NCI-H510A treated with DMSO at 0.1 percent for 48 hours (cell line): Measurements from ENCODE around the gene ST14.

Experiments
- DNase-seq: peaks from one replicate; lab custom pipeline; 2025; lab: John Stamatoyannopoulos, UW

ST14 gene

DNA sequence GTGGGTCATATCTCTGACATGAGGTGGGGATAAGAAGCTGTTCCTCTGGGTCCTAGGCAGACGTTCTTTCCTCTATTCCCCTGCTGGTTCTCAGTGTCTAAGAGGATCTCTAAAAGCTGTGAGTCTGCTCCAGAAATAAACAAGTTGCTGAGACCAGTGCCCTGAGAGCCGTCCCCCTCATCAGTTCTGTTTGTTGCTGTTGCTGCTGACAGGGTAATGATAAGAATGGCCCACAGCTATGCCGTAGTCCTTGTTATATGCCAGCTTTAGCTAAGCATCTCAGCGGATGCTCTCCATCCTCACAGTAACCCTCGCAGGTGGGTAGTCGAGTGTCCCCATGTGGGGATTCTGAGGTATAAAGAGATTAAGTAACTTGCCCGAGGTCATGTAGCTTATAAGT lies 23.5 kb upstream of the ST14 start:
- DNase-seq, result no peak

DNA sequence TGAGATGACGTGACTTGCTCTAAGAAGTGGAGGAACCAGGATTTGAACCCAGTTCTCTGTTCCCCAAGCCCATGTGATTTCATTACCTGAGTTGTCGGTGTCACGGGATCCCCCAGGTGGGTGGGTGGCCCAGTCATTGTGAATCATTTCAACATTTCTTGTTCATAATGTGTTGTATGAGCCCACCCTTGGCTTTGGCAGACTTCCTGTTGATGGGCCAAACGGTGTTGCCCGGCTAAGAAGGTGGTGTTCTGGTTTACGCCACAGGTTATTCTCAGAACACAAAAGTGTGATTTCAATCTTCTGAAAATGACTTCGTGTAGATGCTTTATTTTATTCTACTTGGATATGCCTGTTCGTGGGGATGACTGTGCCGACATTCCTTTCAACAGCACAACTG lies 21.6 kb upstream of the ST14 start:
- DNase-seq, result no peak

DNA sequence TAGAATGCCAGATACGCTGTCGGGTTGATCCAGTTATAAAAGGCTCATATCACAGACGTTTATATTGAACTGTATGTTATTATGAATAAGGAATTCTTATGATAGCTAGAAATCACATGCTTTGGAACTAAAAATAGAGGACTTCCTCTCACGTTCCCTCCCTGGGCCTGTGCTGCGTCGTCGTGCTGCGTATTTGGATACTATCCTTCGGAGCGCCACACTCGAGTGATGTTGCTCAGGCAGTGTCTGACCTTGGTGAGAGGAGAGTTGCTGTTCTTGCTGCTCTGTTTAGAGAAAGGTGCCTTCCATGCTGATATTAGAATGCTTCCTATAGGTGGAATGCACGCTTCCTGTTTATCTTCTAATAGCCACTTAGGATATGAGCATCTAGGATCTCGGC lies 20.2 kb upstream of the ST14 start:
- DNase-seq, result no peak

DNA sequence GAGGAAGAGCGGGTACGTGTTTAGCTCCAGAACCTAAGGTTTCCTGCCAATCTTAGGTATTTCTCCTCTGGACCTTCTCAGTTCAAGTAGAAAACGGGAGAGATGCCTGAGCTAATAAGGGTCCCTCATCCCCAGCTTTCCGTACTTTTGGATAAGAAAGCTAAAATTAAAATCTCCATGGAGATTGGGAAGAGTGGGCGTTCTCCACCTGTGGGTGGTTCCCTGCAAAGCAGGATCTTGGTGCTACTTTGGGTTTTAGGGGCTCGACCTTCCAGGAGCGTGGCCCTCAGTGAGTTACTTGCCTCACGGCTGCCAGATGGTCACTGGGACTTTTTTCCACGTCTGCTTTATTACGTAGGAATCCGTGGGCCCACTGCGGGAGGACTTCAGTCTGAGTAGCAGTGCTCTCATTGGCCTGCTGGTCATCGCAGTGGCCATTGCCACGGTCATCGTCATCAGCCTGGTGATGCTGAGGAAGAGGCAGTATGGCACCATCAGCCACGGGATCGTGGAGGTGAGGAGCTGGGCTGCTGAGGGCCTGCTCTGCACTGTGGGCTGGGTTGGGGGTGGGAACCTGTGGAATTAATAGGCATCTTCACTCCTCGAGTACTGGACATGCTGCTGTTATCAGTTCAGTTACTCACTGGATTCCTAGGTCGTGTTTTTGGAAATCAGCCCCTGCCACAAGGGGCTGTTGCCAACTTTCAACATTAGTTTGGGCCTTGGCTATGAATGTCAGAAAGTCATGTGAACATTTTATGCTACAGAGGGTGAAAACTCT lies 17.8 kb upstream of the ST14 start:
- no peak for DNase-seq

DNA sequence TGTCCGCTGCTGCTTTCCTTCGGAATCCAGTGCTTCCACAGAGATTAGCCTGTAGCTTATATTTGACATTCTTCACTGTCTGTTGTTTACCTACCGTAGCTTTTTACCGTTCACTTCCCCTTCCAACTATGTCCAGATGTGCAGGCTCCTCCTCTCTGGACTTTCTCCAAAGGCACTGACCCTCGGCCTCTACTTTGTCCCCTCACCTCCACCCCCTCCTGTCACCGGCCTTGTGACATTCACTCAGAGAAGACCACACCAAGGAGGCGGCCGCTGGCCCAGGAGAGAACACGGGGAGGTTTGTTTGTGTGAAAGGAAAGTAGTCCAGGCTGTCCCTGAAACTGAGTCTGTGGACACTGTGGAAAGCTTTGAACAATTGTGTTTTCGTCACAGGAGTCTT lies 15.4 kb upstream of the ST14 start:
- no peak for DNase-seq

DNA sequence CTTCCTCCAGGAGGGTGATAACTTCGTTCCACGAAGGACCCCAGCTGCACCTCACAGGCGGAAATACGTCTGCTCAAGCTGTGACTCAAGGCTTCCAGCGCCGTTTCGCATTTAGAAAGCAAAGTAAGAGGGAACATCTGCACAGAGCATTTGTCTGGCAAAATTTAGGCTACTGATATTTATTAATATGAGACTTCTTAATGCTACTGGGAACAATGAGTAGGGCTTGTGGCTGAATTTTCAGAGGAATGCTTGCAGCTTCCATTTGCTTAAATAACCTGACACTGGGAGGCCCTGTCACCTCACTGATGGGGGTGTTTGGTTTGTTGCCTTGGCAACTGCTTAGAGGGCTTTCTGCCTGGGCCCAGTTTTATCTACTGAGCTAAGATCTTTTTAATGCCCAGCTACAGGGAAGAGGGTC lies 14.7 kb upstream of the ST14 start:
- peak; percentile 53 for DNase-seq

DNA sequence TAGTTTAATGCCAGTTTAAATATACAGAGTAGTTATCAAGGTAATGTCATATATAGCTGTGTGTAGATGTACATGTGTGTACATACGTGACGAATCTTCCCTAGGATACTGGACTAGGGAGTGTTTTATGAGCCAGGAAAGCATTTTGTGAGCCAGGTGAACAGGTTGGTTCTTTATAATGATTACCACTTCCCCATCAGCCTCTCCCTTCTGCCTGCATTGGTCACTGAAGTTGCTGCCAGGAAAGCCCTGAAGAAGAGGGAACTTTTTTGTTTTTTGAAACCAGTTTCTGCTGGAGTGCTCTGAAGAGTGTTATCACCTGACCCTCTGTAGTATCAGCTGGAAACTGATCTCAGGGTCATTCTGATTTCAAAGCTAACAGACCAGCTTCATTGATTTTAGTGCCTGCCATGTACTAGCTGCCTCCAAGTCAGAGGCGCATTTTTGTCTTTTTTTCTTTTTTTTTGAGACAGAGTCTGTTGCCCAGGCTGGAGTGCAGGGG lies 14.2 kb upstream of the ST14 start:
- DNase-seq, result peak; percentile 53

DNA sequence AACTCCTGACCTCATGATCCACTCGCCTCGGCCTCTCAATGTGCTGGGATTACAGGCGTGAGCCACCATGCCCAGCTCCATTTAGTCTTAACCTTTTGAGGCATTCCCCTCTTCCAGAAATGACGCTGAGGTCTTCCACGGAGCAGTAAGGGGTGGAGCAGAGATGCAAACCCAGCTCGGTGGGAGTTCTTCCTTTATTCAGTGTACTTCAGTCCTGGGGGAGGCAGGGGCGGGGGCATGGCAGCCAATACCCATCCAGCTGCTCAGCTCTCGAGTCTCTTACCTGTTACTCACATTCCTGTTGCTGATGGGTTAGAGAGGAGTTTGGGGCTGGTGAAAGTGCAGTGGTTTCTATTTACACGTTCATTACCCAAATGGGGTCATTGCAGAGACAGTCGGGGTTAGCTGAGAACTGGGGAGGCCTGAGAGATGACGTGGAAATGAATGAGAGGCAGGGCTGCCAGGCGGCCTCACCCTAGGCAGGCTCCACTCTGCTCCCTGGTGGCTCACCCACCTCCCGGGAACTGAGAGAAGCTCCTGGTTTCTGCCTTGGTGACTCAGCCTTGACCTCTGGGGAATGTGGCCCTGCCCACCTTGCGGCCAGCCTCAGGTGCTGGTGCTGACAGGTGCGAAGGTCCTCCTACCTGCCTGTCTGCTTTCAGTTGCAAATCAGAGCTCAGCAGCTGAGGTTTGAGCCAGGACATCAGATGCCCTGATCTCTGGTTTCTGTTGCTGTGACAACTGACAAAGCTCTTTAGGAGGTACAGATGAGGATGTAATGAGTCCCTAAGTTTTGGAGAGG lies 13.4 kb upstream of the ST14 start:
- DNase-seq, result peak; percentile 68

DNA sequence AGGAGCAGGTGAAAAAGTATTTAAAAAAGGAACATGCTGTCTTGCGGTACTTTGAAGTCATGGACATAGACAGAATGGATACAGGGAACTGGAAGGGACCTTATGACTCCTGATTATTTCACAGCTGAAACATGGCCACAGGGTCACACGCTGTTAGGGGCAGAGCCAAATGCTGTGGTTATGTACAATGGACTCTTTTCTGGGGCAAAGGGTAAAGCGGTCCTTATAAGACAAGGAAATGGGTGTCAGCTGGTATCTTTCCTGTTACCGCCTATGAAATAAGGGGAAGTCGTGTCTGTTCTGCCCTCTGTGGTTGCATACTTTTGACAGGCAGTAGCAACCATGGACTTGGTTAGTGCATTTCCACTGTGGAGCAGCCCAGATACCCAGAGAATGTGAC lies 12.8 kb upstream of the ST14 start:
- no peak for DNase-seq

DNA sequence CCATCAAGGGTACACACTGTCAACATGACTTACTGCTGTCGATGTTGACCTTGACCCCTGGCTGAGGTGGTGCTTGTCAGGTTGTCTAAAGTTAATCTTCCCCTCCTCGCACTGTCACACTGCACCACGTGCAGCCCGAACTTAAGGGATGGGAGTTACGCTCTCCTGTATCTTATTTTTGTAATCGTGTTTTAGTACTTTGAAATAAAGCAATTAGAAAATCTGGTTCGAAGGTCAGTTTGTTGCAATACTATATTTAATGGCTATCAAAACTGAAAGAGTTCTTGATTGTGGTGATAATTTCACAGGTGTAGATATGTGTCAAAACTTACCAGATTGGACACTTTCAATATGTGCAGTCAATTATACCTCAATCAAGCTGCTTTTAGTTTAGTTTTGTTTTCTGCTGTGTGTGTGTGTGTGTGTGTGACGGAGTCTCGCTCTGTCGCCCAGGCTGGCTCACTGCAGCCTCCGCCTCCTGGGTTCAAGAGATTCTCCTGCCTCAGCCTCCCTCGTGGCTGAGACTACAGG lies 10.7 kb upstream of the ST14 start:
- no peak for DNase-seq

DNA sequence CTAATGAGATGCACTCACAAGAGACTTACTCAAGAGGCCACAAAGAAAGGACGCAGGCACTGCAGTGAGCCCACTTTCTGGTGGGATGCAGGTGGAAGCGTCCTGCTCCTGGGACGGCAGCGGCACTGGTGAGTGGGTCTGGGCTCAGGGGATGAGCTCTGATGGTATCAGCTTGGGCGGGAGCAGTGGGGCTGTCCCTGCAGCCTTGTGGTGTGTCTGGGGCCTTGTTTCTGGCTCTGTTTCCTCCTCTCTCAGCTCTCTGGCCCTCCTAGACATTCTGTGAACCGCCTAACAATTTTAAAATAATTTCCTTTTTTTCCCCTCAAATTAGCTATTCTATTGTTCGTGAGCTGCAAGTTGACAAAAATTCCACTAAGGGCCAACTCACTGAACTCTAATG lies 8.8 kb upstream of the ST14 start:
- no peak for DNase-seq

DNA sequence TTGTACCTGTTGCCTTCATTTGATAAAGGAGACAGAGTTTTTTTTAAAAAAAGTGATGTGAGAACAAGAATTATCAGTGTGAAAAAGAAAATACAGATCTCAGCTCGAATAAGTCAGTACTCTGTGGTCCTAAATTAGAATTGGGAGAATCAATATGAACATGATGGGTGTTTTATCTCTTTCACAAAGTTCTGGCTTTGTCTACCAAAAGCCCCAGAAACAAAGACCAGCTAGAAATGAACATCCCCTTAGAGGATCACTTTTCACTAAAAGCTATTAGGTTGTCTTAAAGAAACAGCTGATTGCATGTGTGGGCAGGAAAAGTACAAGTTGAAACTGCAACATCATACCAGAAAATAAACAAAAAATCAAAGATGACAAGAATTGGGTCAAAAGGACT lies 8.4 kb upstream of the ST14 start:
- DNase-seq, result no peak

DNA sequence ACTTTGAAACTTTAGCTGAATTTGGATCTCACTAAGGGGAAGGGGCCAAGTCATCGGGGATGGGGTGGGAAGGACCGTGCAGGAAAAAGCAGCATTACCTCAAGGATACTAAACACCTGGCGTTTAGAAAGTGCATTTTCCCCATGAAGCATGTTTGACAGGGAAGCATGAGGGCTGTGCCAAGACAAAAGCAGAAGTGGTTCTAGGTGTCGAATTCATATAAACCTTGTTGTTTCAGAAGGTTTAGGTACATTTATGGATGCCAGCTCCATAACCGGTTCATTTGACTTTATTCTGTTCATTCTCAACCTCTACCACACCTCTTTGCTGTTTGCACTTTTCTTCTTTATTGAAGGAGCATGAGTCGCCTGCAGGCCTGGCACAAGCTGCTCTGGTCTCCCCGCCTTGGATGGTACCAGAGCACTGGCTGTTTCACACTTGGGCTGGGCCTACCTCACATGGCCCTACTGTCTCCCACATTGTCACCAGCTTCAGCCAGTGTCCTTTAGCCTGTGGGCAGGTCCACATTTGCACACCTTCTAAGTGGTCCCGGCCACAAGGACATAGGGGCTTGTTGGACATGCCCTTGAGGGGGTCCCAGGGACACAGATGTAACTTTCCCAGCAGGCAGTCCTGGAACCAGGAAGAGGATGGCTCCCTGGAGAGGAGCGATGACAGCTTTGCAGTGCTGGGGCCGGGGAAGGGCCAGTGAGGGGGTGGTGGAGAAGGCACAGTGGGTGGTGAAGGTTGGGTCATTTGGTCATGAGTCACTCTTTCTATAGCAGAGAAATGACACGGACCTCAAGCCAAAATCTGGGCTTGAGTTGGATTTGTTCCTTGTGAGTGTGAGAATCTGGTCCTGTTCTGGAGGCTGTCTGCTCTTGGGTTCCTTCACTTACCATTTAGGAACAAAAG lies 3.2 kb upstream of the ST14 start:
- DNase-seq, result no peak

DNA sequence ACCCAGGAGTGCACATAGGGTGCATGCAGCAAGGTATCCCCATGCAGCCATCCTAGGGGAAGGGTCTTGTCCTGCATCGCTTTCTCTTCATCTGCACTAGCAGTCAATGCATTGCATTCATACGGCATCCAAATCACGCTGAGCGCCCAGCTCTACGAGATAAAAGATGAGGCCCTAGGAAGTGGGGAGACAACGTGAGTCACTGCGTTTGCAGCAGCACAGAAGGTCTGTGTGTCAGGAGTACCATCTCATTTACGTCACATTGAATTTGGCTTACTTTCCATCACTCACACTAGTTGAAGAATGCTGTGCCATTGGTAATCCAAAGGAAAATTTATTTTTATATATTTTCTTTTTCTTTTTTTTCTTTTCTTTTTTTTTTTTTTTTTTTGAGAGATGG lies 2.5 kb upstream of the ST14 start:
- DNase-seq, result no peak

DNA sequence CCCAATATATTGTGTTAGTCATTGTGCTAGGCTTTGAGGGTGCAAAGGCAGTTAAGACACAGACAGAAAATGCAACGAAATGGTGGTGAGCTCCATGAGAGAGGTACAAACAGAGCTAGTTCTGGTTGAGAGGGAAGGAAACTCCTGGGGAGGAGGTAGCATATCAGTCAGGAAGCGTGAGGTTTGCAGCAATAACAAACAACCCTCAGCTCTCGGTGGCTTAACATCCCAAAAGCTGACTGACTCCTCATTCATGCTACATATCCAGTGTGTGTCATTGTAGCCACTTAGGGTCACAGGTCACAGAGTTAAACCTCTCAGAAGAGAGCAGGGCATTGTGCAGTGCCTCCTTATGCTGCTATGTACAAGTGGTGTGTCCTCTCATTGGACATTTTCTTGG lies 1.7 kb upstream of the ST14 start:
- DNase-seq, result no peak

DNA sequence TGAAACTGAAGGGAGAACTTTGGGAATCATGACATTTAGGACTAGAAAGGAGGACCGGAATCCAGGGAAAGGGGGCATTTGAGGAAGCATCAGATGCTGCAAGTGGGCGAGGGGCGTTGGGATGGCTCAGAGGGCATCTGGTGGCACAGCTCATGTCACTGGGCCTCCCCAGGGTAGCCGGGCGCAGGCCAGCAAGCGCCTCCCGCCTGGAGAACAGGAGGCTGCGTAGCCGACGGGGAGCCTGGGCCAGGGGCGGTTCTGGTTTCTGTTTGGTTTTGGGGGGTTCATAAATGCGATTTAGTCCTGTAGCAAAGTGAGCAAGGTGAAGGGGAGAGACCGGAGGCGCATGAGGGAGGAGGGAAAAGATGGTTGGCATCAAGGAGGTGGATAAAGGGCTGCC lies 443 bp upstream of the ST14 start:
- DNase-seq, result no peak

DNA sequence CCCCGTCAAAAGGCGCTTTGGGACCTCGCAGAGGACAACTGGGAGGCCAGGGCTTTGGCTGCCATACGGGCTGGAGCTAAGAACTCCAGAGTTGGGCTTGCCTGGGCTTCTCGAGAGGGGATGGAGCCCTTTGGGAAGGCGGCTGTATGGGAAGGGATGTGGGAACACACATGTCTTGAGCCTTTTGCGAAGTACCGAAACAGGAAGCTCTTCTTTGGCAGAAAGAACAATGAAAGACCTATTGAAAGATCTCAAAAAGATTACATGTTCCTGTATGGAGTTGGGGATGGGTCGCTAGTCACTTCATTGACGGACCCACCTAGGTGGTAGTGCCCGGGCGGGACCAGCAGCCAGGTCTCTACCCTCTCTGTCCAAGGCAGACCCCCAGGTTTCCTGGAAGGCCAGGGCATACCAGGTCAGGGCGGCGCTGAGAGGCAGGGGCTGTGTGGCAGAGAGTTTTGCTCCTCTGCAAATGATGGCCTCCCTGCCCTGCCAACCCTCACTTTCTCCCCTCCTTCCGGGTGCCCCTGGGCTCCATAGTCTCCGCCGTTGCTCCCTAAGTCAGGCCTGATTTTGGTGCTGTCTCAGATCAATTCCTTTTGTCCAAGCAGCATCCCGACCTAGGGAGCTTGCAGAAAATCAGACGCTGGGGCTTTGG lies 1.0 kb downstream of the ST14 start:
- DNase-seq, result peak; percentile 17

DNA sequence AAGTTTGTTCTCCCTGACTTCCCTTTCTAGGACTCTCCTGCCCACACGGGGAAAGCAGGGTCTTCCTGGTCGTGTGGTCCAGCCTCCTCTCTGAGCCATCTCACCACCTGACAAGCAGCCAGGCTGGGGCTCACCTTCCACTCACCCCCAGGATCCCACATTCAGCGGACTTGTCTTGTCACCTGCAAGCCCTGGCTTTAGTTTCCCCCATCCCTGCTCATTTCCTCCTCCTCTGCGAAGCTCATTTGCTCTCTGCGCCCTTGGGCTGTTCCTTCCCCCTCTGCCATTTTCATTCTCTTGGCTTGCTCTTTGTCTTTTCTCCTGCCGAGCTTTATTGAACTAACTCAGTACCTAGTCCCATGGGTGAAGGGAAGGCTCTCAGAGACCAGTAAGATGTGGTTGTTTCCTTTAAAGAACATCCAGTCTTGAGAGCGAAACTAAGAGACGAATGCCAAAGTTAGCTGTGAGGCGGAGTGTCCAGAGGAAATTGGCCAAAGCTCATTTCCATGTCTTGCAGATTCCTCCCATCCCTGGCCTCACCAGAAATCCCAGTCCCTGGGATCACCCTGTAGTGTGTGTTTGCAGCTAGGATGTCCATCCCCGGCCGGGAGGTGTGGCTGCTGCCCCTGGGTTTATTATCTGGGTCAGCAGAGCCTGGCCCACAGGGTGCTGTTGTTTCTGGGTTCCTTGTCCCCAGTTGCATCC lies 2.0 kb downstream of the ST14 start:
- DNase-seq, result peak; percentile 16

DNA sequence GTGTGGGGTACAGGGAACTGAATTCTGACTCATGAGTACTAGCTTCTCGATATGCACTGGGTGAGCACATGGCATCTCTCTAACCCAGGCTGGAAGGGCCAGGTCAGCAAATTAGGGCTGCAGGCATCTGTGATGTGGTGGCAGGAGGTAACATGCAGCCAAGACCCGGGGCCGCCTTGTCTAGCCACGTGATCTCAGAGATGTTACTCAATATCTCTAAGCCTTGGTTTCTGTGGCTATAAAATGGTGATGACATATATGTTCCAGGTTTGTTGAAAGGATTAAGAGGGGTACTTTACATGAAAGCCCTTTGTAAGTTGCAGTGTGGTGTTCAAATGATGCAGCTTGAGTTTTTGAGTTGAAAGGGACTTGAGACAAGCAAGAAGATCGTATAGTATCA lies 3.2 kb downstream of the ST14 start:
- DNase-seq, result peak; percentile 7

DNA sequence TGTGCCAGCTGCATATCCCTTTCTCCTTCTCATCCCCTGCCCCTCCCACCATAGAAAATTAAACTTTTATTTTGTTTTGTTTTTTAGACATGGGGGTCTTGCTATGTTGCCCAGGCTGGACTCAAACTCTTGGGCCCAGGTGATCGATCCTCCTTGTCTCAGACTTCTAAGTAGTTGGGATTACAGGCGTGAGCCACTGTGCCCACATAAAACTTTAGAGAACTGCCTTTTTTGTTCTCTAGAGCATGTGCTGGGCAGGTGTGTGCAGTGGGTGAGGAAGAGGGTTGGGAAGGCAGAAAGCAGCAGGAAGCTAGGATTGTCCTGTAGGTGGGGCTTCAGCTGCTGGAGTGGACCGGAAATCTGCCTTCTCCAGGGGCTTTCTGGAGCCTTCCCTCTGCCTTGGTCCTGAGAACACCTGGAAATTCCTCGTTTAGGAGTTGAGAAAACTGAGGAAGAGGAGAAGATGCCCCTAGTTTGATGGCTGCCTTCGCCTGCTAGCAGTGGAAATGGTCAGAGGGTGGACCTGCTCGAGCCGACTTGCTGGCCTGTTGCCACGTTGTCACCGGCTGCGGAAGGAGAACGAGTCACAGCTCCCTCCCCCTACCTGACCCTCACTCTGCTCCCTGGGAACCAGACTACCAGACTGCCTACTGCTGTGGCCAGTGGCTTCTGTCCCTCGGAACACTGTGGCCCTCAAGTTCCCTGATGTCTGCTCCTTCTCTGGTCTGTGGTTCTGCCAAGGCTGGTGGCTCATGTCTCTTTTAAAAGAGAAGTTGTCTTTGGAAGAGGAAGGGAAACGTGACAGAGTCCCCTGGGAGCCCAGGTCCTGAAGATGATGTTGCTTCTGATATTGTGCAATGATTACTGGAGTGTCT lies 4.0 kb downstream of the ST14 start:
- DNase-seq, result peak; percentile 79
